HepG2 (cell line): Measurements from ENCODE around the gene VAC14. TPM values are rescaled to one million over a fixed set of nuclear protein-coding genes. Genes with fewer than 3 reads are reported as not detected.

Experiments used
- BATF2 ChIP-seq: sonication (generic); formaldehyde crosslinking; IDR thresholded peaks from 2 replicates; pipeline ENCODE4 v1.8.0; 2022; ENCODE audit warnings: mild to moderate bottlenecking, missing genetic modification reagents, moderate library complexity
- CHCHD3 ChIP-seq: sonication (generic); formaldehyde crosslinking; IDR thresholded peaks from 2 replicates; pipeline ENCODE4 v1.8.0; 2022; ENCODE audit warnings: mild to moderate bottlenecking, missing genetic modification reagents, moderate library complexity
- DNMT3B ChIP-seq: conservative IDR thresholded peaks from 2 replicates; pipeline ENCODE4 v1.6.1; 2016; ENCODE audit warnings: missing biosample characterization, control low read depth
- FOXK2 ChIP-seq: fragments of 450-650 bp; IDR thresholded peaks from 2 replicates; pipeline ENCODE4 v1.6.1; 2016
- GZF1 ChIP-seq: sonication (generic); formaldehyde crosslinking; IDR thresholded peaks from 2 replicates; pipeline ENCODE4 v1.5.1; 2020; ENCODE audit warnings: mild to moderate bottlenecking, missing genetic modification reagents
- IKZF4 ChIP-seq: sonication (generic); formaldehyde crosslinking; IDR thresholded peaks from 2 replicates; pipeline ENCODE4 v1.5.1; 2020; ENCODE audit warnings: borderline replicate concordance, mild to moderate bottlenecking, low read depth, missing genetic modification reagents; ENCODE audit errors: not compliant biosample characterization
- KLF9 ChIP-seq: IDR thresholded peaks from 2 replicates; pipeline ENCODE4 v1.6.1; 2016; ENCODE audit warnings: low read depth
- MEIS2 ChIP-seq: sonication (generic); formaldehyde crosslinking; IDR thresholded peaks from 2 replicates; pipeline ENCODE4 v1.9.0; 2021; ENCODE audit warnings: mild to moderate bottlenecking, missing genetic modification reagents
- MLLT10 ChIP-seq: sonication (generic); formaldehyde crosslinking; IDR thresholded peaks from 2 replicates; pipeline ENCODE4 v1.4.0; 2020; ENCODE audit warnings: missing genetic modification reagents
- MZF1 ChIP-seq: sonication (generic); formaldehyde crosslinking; IDR thresholded peaks from 2 replicates; pipeline ENCODE4 v1.8.1; 2023; ENCODE audit warnings: mild to moderate bottlenecking, missing genetic modification reagents, borderline replicate concordance
- NR3C1 ChIP-seq: sonication (generic); formaldehyde crosslinking; IDR thresholded peaks from 2 replicates; pipeline ENCODE4 v1.4.0; 2020; ENCODE audit warnings: missing genetic modification reagents
- PATZ1 ChIP-seq: sonication (generic); formaldehyde crosslinking; IDR thresholded peaks from 2 replicates; pipeline ENCODE4 v1.4.0; 2020; ENCODE audit warnings: missing genetic modification reagents
- RFX3 ChIP-seq: IDR thresholded peaks from 2 replicates; pipeline ENCODE4 v1.6.1; 2016; ENCODE audit warnings: missing biosample characterization, missing genetic modification reagents
- SP2 ChIP-seq: sonication (generic); formaldehyde crosslinking; IDR thresholded peaks from 2 replicates; pipeline ENCODE4 v1.5.1; 2020; ENCODE audit warnings: mild to moderate bottlenecking, missing genetic modification reagents
- TCF12 ChIP-seq, 2 experiments: fragments of 450-650 bp in 1 of 2; sonication (generic) in 1 of 2; formaldehyde crosslinking in 1 of 2; IDR thresholded peaks; 2 replicates each; pipeline versions ENCODE4 v1.6.1 to v1.8.0; 2017 to 2022; ENCODE audit warnings: antibody characterized with exemption in 1 of 2, mild to moderate bottlenecking in 1 of 2, missing genetic modification reagents in 1 of 2, moderate library complexity in 1 of 2
- TFE3 ChIP-seq: IDR thresholded peaks from 2 replicates; pipeline ENCODE4 v1.6.1; 2016
- ZNF143 ChIP-seq: sonication (generic); formaldehyde crosslinking; IDR thresholded peaks from 2 replicates; pipeline ENCODE4 v1.4.0; 2020; ENCODE audit warnings: missing genetic modification reagents
- ZNF276 ChIP-seq: sonication (generic); formaldehyde crosslinking; IDR thresholded peaks from 2 replicates; pipeline ENCODE4 v1.4.0; 2020; ENCODE audit warnings: mild to moderate bottlenecking, low read depth, missing genetic modification reagents
- ZNF44 ChIP-seq: sonication (generic); formaldehyde crosslinking; IDR thresholded peaks from 2 replicates; pipeline ENCODE4 v1.5.1; 2020; ENCODE audit warnings: mild to moderate bottlenecking, missing genetic modification reagents
- ZNF512 ChIP-seq: sonication (generic); formaldehyde crosslinking; IDR thresholded peaks from 2 replicates; pipeline ENCODE4 v1.4.0; 2020; ENCODE audit warnings: mild to moderate bottlenecking, missing genetic modification reagents
- ZNF598 ChIP-seq: sonication (generic); formaldehyde crosslinking; IDR thresholded peaks from 2 replicates; pipeline ENCODE4 v1.5.1; 2020; ENCODE audit warnings: mild to moderate bottlenecking, missing genetic modification reagents, borderline replicate concordance
- ZNF674 ChIP-seq: sonication (generic); formaldehyde crosslinking; IDR thresholded peaks from 2 replicates; pipeline ENCODE4 v1.5.0; 2020; ENCODE audit warnings: low read depth, mild to moderate bottlenecking, missing genetic modification reagents
- ZNF772 ChIP-seq: sonication (generic); formaldehyde crosslinking; IDR thresholded peaks from 2 replicates; pipeline ENCODE4 v1.5.0; 2020; ENCODE audit warnings: mild to moderate bottlenecking, missing genetic modification reagents
- polyA plus RNA-seq, 8 experiments: library from polyadenylated mRNA; depleted of rRNA in 3 of 8; stranded (reverse) in 7 of 8; unstranded in 1 of 8; fragments of >200 nt; fragmentation: Illumina TruSeq in 4 of 8; extraction: Trizol in 4 of 8; gene quantifications; 2 replicates each; pipeline versions ENCODE4 v1.2.1 to v1.2.3, GENCODE V29; 2011 to 2016; ENCODE audit warnings: low read depth in 4 of 8, missing spikeins in 1 of 8, mixed read lengths in 1 of 8; ENCODE audit not compliant: insufficient read depth in 1 of 8
- total RNA-seq, 5 experiments: library from RNA; depleted of rRNA; stranded (reverse); fragments of >200 nt; fragmentation: Illumina TruSeq; extraction: Trizol; gene quantifications; 2 replicates each; pipeline ENCODE4 v1.2.3, GENCODE V29; 2016; ENCODE audit warnings: low read depth in 1 of 5

Gene VAC14
- total and polyA plus RNA-seq, 2 of the 13 experiments (the other 11 are each of a cell fraction or from before 2014, with no cell fraction given): 23.5 to 24.6 TPM

- TF ChIP-seq MLLT10 (CRISPR knock-in tag) (no peak), KLF9 (CRISPR knock-in tag) (no peak), BATF2 (CRISPR knock-in tag) (no peak), MZF1 (peak; percentile 97), ZNF772 (CRISPR knock-in tag) (peak; percentile 91), DNMT3B (no peak), ZNF44 (CRISPR knock-in tag) (peak; percentile 98; the same call in 1 of the 2 replicates), FOXK2 (no peak), TCF12 (IDR thresholded peaks at IDR 0.05) (no peak), TCF12 (CRISPR knock-in tag; IDR thresholded peaks at IDR 0.05) (no peak), ZNF512 (CRISPR knock-in tag) (peak; percentile 76; the same call in 1 of the 2 replicates), SP2 (no peak), CHCHD3 (CRISPR knock-in tag) (peak; percentile 95), MEIS2 (CRISPR knock-in tag) (0 out of 2 replicates have a peak, but pooled peaks have one; percentile 13), GZF1 (CRISPR knock-in tag) (0 out of 2 replicates have a peak, but pooled peaks have one; percentile 75), ZNF143 (peak; percentile 36; the same call in 1 of the 2 replicates), RFX3 (CRISPR knock-in tag) (no peak), ZNF276 (CRISPR knock-in tag) (no peak; the same call in 1 of the 2 replicates), IKZF4 (CRISPR knock-in tag) (peak; percentile 49), PATZ1 (CRISPR knock-in tag) (peak; percentile 82; the same call in 1 of the 2 replicates), ZNF598 (CRISPR knock-in tag) (peak; percentile 91; the same call in 1 of the 2 replicates), ZNF674 (CRISPR knock-in tag) (no peak), NR3C1 (CRISPR knock-in tag) (no peak), TFE3 (CRISPR knock-in tag) (0 out of 2 replicates have a peak, but pooled peaks have one; percentile 20)
Observed at GRCh38 chr16:70656712-70657263, 144.2 kb downstream of the VAC14 start (continued).
